ENCODE data around the gene IFNG-AS1. TPM values are rescaled to one million over a fixed set of nuclear protein-coding genes. Genes with fewer than 3 reads are reported as not detected.

Gene IFNG-AS1
- total RNA-seq (2014; rRNA removed; shearing (Covaris generic)): 15.7 and 23.8 TPM in 2 replicates
- total RNA-seq (2022): 36.8 and 37.8 TPM in 2 replicates
- Bru-seq, nascent RNA: percentile 88 among the genes with signal in this experiment
- percentile 95 among the genes with signal in this experiment for BruChase-seq, experiment 1, labeled RNA remaining after a 6-hour chase
- BruChase-seq, experiment 2, labeled RNA remaining after a 2-hour chase: percentile 97 among the genes with signal in this experiment
- long read RNA-seq, transcript IFNG-AS1-202 (4 exons, 1,791 nt): major isoform, 5 of 47 reads
- long read RNA-seq, partial matches to known transcripts: 9 of 47 reads
- long read RNA-seq, other reads (novel, unspliced or antisense): 33 of 47 reads

GRCh38 chr12:67989184-67989920 is at the start of gene IFNG-AS1:
IFNG-AS1 (plus strand) TSS chr12:67989447.
- Histone ChIP-seq H3K36me3 (ENCODE audit: insufficient read depth, low read length) (peaks cover 27% of the 10 kb centered on the region), H3K9me3 (ENCODE audit: low read length) (peaks cover 8% of the 10 kb centered on the region; the same call in 1 of the 2 replicates), H3K9me2 (ENCODE audit: insufficient read depth, low read length) (no peaks in the 10 kb centered on the region), H3K4me1 (ENCODE audit: insufficient read depth, low read length, poor library complexity, severe bottlenecking) (peaks cover 63% of the 10 kb centered on the region), H3K4me2 (ENCODE audit: low read length) (peak within 1 kb of the TSS; percentile 81), H3K79me2 (ENCODE audit: insufficient read depth, low read depth, low read length) (peaks cover 50% of the 10 kb centered on the region), H3K4me3 (ENCODE audit: low read depth, low read length, poor library complexity, severe bottlenecking) (peak within 1 kb of the TSS; percentile 78), H4K20me1 (ENCODE audit: insufficient read depth, low read length) (no peaks in the 10 kb centered on the region), H3K27ac (ENCODE audit: low read depth, low read length, poor library complexity, severe bottlenecking) (peak within 1 kb of the TSS; percentile 97), H2AFZ (ENCODE audit: low read length) (peak within 1 kb of the TSS; percentile 76)
- intact Hi-C loops (cut with micrococcal nuclease; ENCODE audit: unreplicated experiment): loop anchor here (2.0 to 5.0 kb wide), 3 partner anchors 232 to 721 kb away; partner anchors contain the start of genes CAND1 and DYRK2
- peak; percentile 91 for DNase-seq (ENCODE audit: low spot score)
- BruUV-seq (replicated peaks): TSS peak; percentile 63
- POLR2A ChIA-PET: interaction anchor here (0.6 to 3.6 kb wide), 16 partner anchors 8 to 1378 kb away, joined by 3 to 17 read pairs (median 4); no protein-coding TSS in a partner anchor
- no peak for TF ChIP-seq CTCF (conservative IDR thresholded peaks at IDR 0.05; ENCODE audit: low read length)
- TF ChIP-seq EZH2phosphoT487 (IDR thresholded peaks at IDR 0.05; ENCODE audit: borderline replicate concordance, low read depth, low read length): no peak
- CTCF ChIA-PET (ENCODE audit: unreplicated experiment): interaction anchor here (0.6 to 1.0 kb wide), 2 partner anchors 24 to 283 kb away, joined by 3 to 4 read pairs; no protein-coding TSS in a partner anchor

GRCh38 chr12:67939611-67940010 is 49.6 kb upstream of the IFNG-AS1 start:
- no TSS peak for BruUV-seq (replicated peaks)
- Histone ChIP-seq H3K4me3 (ENCODE audit: low read depth, low read length, poor library complexity, severe bottlenecking) (no peak overlapping the region), H3K27ac (ENCODE audit: low read depth, low read length, poor library complexity, severe bottlenecking) (no peak overlapping the region), H4K20me1 (ENCODE audit: insufficient read depth, low read length) (no peaks in the 10 kb centered on the region), H3K36me3 (ENCODE audit: insufficient read depth, low read length) (no peaks in the 10 kb centered on the region), H3K4me1 (ENCODE audit: insufficient read depth, low read length, poor library complexity, severe bottlenecking) (peaks cover 5% of the 10 kb centered on the region), H3K9me3 (ENCODE audit: low read length) (no peaks in the 10 kb centered on the region), H3K9me2 (ENCODE audit: insufficient read depth, low read length) (no peaks in the 10 kb centered on the region), H2AFZ (ENCODE audit: low read length) (no peak overlapping the region), H3K79me2 (ENCODE audit: insufficient read depth, low read depth, low read length) (no peaks in the 10 kb centered on the region), H3K4me2 (ENCODE audit: low read length) (no peak overlapping the region)
- intact Hi-C loops (cut with micrococcal nuclease; ENCODE audit: unreplicated experiment): loop anchor here (5.0 kb wide), 1 partner anchor 497 kb away; no protein-coding TSS in a partner anchor
- CTCF ChIA-PET (ENCODE audit: unreplicated experiment): no interaction called here
- no peak for TF ChIP-seq CTCF (conservative IDR thresholded peaks at IDR 0.05; ENCODE audit: low read length)
- no peak for TF ChIP-seq EZH2phosphoT487 (IDR thresholded peaks at IDR 0.05; ENCODE audit: borderline replicate concordance, low read depth, low read length)
- POLR2A ChIA-PET: interaction anchor here (0.7 kb wide), 1 partner anchor 8 kb away, joined by 3 read pairs; no protein-coding TSS in a partner anchor
- no peak for DNase-seq (ENCODE audit: low spot score)

Measured in OCI-LY7 (cell line).